ENCODE measurements around the gene SKOR2. TPM values are rescaled to one million over a fixed set of nuclear protein-coding genes. Genes with fewer than 3 reads are reported as not detected.
A peak's percentile ranks its signal among the peaks of the same experiment; 100 is the strongest.

Gene SKOR2
- total RNA-seq, 1 donor from 2014 or later: not detected

- Histone ChIP-seq H3K4me1 (peaks cover 0 to 6% of the 10 kb centered on the region in 2 donors), H3K4me3 (peak overlapping the region; percentile 26 to 39), H3K9me3 (no peaks in the 10 kb centered on the region), H3K27me3 (peaks cover 16% of the 10 kb centered on the region), H3K27ac (no peak overlapping the region), H3K36me3 (no peaks in the 10 kb centered on the region)
- intact Hi-C loops (cut with DNase I): no loop called here
- no peak for TF ChIP-seq CTCF (IDR thresholded peaks at IDR 0.05)
- DNase-seq (ENCODE audit: low spot score in 2 of 2): no peak
These were observed 11.6 kb upstream of the SKOR2 start for GRCh38 chr18:47263150-47263429.

GRCh38 chr18:47262301-47263149 lies 11.1 kb upstream of the SKOR2 start:
- no peak for DNase-seq (ENCODE audit: low spot score in 2 of 2)
- Histone ChIP-seq H3K36me3 (no peaks in the 10 kb centered on the region), H3K27me3 (peaks cover 16% of the 10 kb centered on the region), H3K27ac (no peak overlapping the region), H3K4me1 (peaks cover 0 to 6% of the 10 kb centered on the region in 2 donors), H3K9me3 (no peaks in the 10 kb centered on the region), H3K4me3 (peak overlapping the region in 1 of 2 donors; percentile 26)
- intact Hi-C loops (cut with DNase I): no loop called here
- TF ChIP-seq CTCF (IDR thresholded peaks at IDR 0.05): no peak

GRCh38 chr18:47261902-47262300 lies 10.4 kb upstream of the SKOR2 start:
- intact Hi-C loops (cut with DNase I): no loop called here
- peaks cover 16% of the 10 kb centered on the region for H3K27me3 ChIP-seq

GRCh38 chr18:47260924-47261701 lies 9.7 kb upstream of the SKOR2 start:
- H3K27me3 ChIP-seq: peaks cover 16% of the 10 kb centered on the region
- no peaks in the 10 kb centered on the region for H3K9me3 ChIP-seq
- H3K4me1 ChIP-seq: peaks cover 0 to 6% of the 10 kb centered on the region in 2 donors
- intact Hi-C loops (cut with DNase I): no loop called here
- TF ChIP-seq CTCF (IDR thresholded peaks at IDR 0.05): no peak
- no peak overlapping the region for H3K4me3 ChIP-seq
- H3K27ac ChIP-seq: no peak overlapping the region
- no peaks in the 10 kb centered on the region for H3K36me3 ChIP-seq
- no peak for DNase-seq (ENCODE audit: low spot score in 2 of 2)

More at GRCh38 chr18:47261902-47262300, 10.4 kb upstream of the SKOR2 start:
- Histone ChIP-seq H3K4me3 (no peak overlapping the region), H3K36me3 (no peaks in the 10 kb centered on the region), H3K27ac (no peak overlapping the region), H3K4me1 (peaks cover 0 to 6% of the 10 kb centered on the region in 2 donors), H3K9me3 (no peaks in the 10 kb centered on the region)
- no peak for TF ChIP-seq CTCF (IDR thresholded peaks at IDR 0.05)
- no peak for DNase-seq (ENCODE audit: low spot score in 2 of 2)

GRCh38 chr18:47260120-47260923 lies 8.9 kb upstream of the SKOR2 start:
- intact Hi-C loops (cut with DNase I): no loop called here
- Histone ChIP-seq H3K27me3 (peaks cover 16% of the 10 kb centered on the region), H3K4me3 (no peak overlapping the region), H3K27ac (no peak overlapping the region), H3K4me1 (peaks cover 0 to 6% of the 10 kb centered on the region in 2 donors), H3K9me3 (no peaks in the 10 kb centered on the region), H3K36me3 (no peaks in the 10 kb centered on the region)
- no peak for TF ChIP-seq CTCF (IDR thresholded peaks at IDR 0.05)
- no peak for DNase-seq (ENCODE audit: low spot score in 2 of 2)

Measured in ascending aorta (tissue), 2 donors.